Measurements from ENCODE around the gene GFOD1.

DNA sequence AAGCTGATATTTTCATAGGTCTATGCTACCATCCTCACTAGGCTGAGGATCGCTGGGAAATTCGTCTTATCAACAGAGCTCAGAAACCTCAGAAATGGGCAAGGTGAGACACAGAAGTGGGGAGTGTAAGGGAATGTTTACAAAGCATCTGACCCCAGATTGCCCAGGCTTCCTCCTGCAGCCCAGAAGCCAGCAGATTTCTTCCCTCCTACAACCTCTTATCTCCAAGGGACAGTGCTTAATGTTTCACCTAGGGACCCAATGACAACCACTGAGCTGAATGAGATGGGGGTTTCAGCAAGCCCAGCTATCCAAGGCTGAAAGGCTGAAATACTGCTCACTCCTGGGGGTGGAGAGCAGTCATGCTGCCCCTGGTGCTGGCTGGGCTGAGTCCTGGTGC lies 106.6 kb downstream of the GFOD1 start:
- TF ChIP-seq, protein P1, sequence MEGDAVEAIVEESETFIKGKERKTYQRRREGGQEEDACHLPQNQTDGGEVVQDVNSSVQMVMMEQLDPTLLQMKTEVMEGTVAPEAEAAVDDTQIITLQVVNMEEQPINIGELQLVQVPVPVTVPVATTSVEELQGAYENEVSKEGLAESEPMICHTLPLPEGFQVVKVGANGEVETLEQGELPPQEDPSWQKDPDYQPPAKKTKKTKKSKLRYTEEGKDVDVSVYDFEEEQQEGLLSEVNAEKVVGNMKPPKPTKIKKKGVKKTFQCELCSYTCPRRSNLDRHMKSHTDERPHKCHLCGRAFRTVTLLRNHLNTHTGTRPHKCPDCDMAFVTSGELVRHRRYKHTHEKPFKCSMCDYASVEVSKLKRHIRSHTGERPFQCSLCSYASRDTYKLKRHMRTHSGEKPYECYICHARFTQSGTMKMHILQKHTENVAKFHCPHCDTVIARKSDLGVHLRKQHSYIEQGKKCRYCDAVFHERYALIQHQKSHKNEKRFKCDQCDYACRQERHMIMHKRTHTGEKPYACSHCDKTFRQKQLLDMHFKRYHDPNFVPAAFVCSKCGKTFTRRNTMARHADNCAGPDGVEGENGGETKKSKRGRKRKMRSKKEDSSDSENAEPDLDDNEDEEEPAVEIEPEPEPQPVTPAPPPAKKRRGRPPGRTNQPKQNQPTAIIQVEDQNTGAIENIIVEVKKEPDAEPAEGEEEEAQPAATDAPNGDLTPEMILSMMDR (IDR thresholded peaks at IDR 0.05 in 8 of 11, conservative IDR thresholded peaks at IDR 0.05 in 3 of 11) = no peak
- no peak for TF ChIP-seq POLR2A (IDR thresholded peaks at IDR 0.05)
- no peak for TF ChIP-seq POLR2AphosphoS5 (IDR thresholded peaks at IDR 0.05)
